HEK293 (cell line): Measurements from ENCODE around the gene PYROXD2.

Source experiments
- ELK4 ChIP-seq: IDR thresholded peaks from 2 replicates; pipeline ENCODE4 v1.6.1; 2011; ENCODE audit warnings: mild to moderate bottlenecking, low read depth, low read length, borderline replicate concordance
- FEZF1 ChIP-seq: fragments of 450-650 bp; formaldehyde crosslinking; IDR thresholded peaks from 2 replicates; pipeline ENCODE4 v1.5.1; 2016; ENCODE audit warnings: missing biosample characterization, missing genetic modification characterization
- GLIS1 ChIP-seq: fragments of 450-650 bp; formaldehyde crosslinking; IDR thresholded peaks from 2 replicates; pipeline ENCODE4 v1.5.1; 2016; ENCODE audit warnings: missing biosample characterization, missing genetic modification characterization
- GLIS2 ChIP-seq: fragments of 450-650 bp; formaldehyde crosslinking; IDR thresholded peaks from 2 replicates; pipeline ENCODE4 v1.5.1; 2016; ENCODE audit warnings: missing biosample characterization, missing genetic modification characterization
- HIC1 ChIP-seq: fragments of 450-650 bp; formaldehyde crosslinking; IDR thresholded peaks from 2 replicates; pipeline ENCODE4 v1.5.1; 2016; ENCODE audit warnings: missing biosample characterization, missing genetic modification characterization
- IKZF3 ChIP-seq: fragments of 450-650 bp; IDR thresholded peaks from 2 replicates; pipeline ENCODE4 v1.5.0; 2018; ENCODE audit warnings: missing biosample characterization, mild to moderate bottlenecking, missing genetic modification characterization, moderate library complexity
- KLF16 ChIP-seq: fragments of 450-650 bp; formaldehyde crosslinking; IDR thresholded peaks from 2 replicates; pipeline ENCODE4 v1.5.1; 2017; ENCODE audit warnings: missing biosample characterization, missing genetic modification characterization
- KLF8 ChIP-seq: fragments of 450-650 bp; formaldehyde crosslinking; IDR thresholded peaks from 2 replicates; pipeline ENCODE4 v1.5.1; 2016; ENCODE audit warnings: missing biosample characterization, missing genetic modification characterization
- PRDM4 ChIP-seq: fragments of 450-650 bp; formaldehyde crosslinking; IDR thresholded peaks from 2 replicates; pipeline ENCODE4 v1.5.1; 2017; ENCODE audit warnings: missing biosample characterization, missing genetic modification characterization
- SP3 ChIP-seq: fragments of 450-650 bp; formaldehyde crosslinking; IDR thresholded peaks from 2 replicates; pipeline ENCODE4 v1.5.1; 2016; ENCODE audit warnings: missing biosample characterization, missing genetic modification characterization
- SP7 ChIP-seq: fragments of 450-650 bp; formaldehyde crosslinking; IDR thresholded peaks from 2 replicates; pipeline ENCODE4 v1.5.1; 2016; ENCODE audit warnings: missing biosample characterization, missing genetic modification characterization
- ZBTB21 ChIP-seq: fragments of 450-650 bp; formaldehyde crosslinking; IDR thresholded peaks from 2 replicates; pipeline ENCODE4 v1.5.1; 2017; ENCODE audit warnings: missing biosample characterization, missing genetic modification characterization
- ZBTB48 ChIP-seq: fragments of 450-650 bp; formaldehyde crosslinking; IDR thresholded peaks from 2 replicates; pipeline ENCODE4 v1.5.1; 2016; ENCODE audit warnings: missing biosample characterization, missing genetic modification characterization
- ZEB2 ChIP-seq: fragments of 450-650 bp; formaldehyde crosslinking; IDR thresholded peaks from 2 replicates; pipeline ENCODE4 v1.5.1; 2016; ENCODE audit warnings: missing biosample characterization, missing genetic modification characterization
- ZFHX2 ChIP-seq: fragments of 450-650 bp; formaldehyde crosslinking; conservative IDR thresholded peaks from 2 replicates; pipeline ENCODE4 v1.5.1; 2016; ENCODE audit warnings: missing biosample characterization, missing genetic modification characterization
- ZIC2 ChIP-seq: fragments of 450-650 bp; formaldehyde crosslinking; IDR thresholded peaks from 2 replicates; pipeline ENCODE4 v1.5.1; 2016; ENCODE audit warnings: missing biosample characterization, missing genetic modification characterization
- ZNF10 ChIP-seq: fragments of 450-650 bp; formaldehyde crosslinking; IDR thresholded peaks from 2 replicates; pipeline ENCODE4 v1.5.1; 2017; ENCODE audit warnings: missing biosample characterization, missing genetic modification characterization
- ZNF114 ChIP-seq: fragments of 450-650 bp; formaldehyde crosslinking; IDR thresholded peaks from 2 replicates; pipeline ENCODE4 v1.5.0; 2017; ENCODE audit warnings: missing biosample characterization, missing genetic modification characterization
- ZNF184 ChIP-seq: fragments of 450-650 bp; IDR thresholded peaks from 2 replicates; pipeline ENCODE4 v1.5.1; 2018; ENCODE audit warnings: missing biosample characterization, mild to moderate bottlenecking, missing genetic modification characterization
- ZNF239 ChIP-seq: fragments of 450-650 bp; formaldehyde crosslinking; IDR thresholded peaks from 2 replicates; pipeline ENCODE4 v1.5.1; 2016; ENCODE audit warnings: missing biosample characterization, missing genetic modification characterization
- ZNF302 ChIP-seq: fragments of 450-650 bp; formaldehyde crosslinking; IDR thresholded peaks from 2 replicates; pipeline ENCODE4 v1.5.1; 2016; ENCODE audit warnings: missing biosample characterization, missing genetic modification characterization, low read depth
- ZNF335 ChIP-seq: fragments of 450-650 bp; formaldehyde crosslinking; conservative IDR thresholded peaks from 2 replicates; pipeline ENCODE4 v1.5.1; 2016; ENCODE audit warnings: missing biosample characterization, missing genetic modification characterization
- ZNF391 ChIP-seq: fragments of 450-650 bp; formaldehyde crosslinking; IDR thresholded peaks from 2 replicates; pipeline ENCODE4 v1.5.1; 2016; ENCODE audit warnings: low read depth, missing biosample characterization, missing genetic modification characterization, borderline replicate concordance
- ZNF394 ChIP-seq: fragments of 450-650 bp; formaldehyde crosslinking; IDR thresholded peaks from 2 replicates; pipeline ENCODE4 v1.5.1; 2016; ENCODE audit warnings: missing biosample characterization, missing genetic modification characterization, mild to moderate bottlenecking, moderate library complexity, borderline replicate concordance
- ZNF449 ChIP-seq: fragments of 450-650 bp; formaldehyde crosslinking; IDR thresholded peaks from 2 replicates; pipeline ENCODE4 v1.5.1; 2017; ENCODE audit warnings: missing biosample characterization, mild to moderate bottlenecking, missing genetic modification characterization, moderate library complexity
- ZNF513 ChIP-seq: fragments of 450-650 bp; IDR thresholded peaks from 2 replicates; pipeline ENCODE4 v1.5.1; 2018; ENCODE audit warnings: missing biosample characterization, missing genetic modification characterization
- ZNF530 ChIP-seq: fragments of 450-650 bp; formaldehyde crosslinking; IDR thresholded peaks from 2 replicates; pipeline ENCODE4 v1.5.1; 2016; ENCODE audit warnings: low read depth, missing biosample characterization, missing genetic modification characterization
- ZNF623 ChIP-seq: fragments of 450-650 bp; formaldehyde crosslinking; IDR thresholded peaks from 2 replicates; pipeline ENCODE4 v1.5.1; 2016; ENCODE audit warnings: missing biosample characterization, missing genetic modification characterization
- ZNF626 ChIP-seq: fragments of 450-650 bp; sonication (Bioruptor Pico); formaldehyde crosslinking; IDR thresholded peaks from 2 replicates; pipeline ENCODE4 v1.5.1; 2018; ENCODE audit warnings: missing biosample characterization, missing genetic modification characterization, inconsistent platforms
- ZNF837 ChIP-seq: fragments of 450-650 bp; formaldehyde crosslinking; IDR thresholded peaks from 2 replicates; pipeline ENCODE4 v1.5.1; 2016; ENCODE audit warnings: missing biosample characterization, missing genetic modification characterization
- ZNF843 ChIP-seq: fragments of 450-650 bp; formaldehyde crosslinking; IDR thresholded peaks from 2 replicates; pipeline ENCODE4 v1.5.1; 2016; ENCODE audit warnings: missing biosample characterization, missing genetic modification characterization
- ZSCAN23 ChIP-seq: fragments of 450-650 bp; formaldehyde crosslinking; IDR thresholded peaks from 2 replicates; pipeline ENCODE4 v1.5.1; 2016; ENCODE audit warnings: missing biosample characterization, missing genetic modification characterization
- ZXDB ChIP-seq: fragments of 450-650 bp; formaldehyde crosslinking; IDR thresholded peaks from 2 replicates; pipeline ENCODE4 v1.5.1; 2016; ENCODE audit warnings: missing biosample characterization, missing genetic modification characterization

Gene PYROXD2

GRCh38 chr10:98460837-98461499, 46.0 kb upstream of the PYROXD2 start (continued):
- 0 out of 2 replicates have a peak, but pooled peaks have one; percentile 14 for TF ChIP-seq ZNF623
- peak; percentile 61; the same call in 1 of the 2 replicates for TF ChIP-seq ZXDB
- peak; percentile 59 for TF ChIP-seq GLIS1
- peak; percentile 84 for TF ChIP-seq PRDM4 (tag by site-specific recombination)
- no peak for TF ChIP-seq ZNF10
- TF ChIP-seq ZBTB21 (tag by site-specific recombination), result peak; percentile 95
- 0 out of 2 replicates have a peak, but pooled peaks have one; percentile 26 for TF ChIP-seq KLF16 (tag by site-specific recombination)
- TF ChIP-seq KLF8 (tag by site-specific recombination), result peak; percentile 59; the same call in 1 of the 2 replicates
- TF ChIP-seq ZNF449 (tag by site-specific recombination), result 0 out of 2 replicates have a peak, but pooled peaks have one; percentile 64
- TF ChIP-seq ZNF513 (tag by site-specific recombination), result no peak
- peak; percentile 48; the same call in 1 of the 2 replicates for TF ChIP-seq ZFHX2 (tag by site-specific recombination)
- no peak for TF ChIP-seq ZBTB48 (tag by site-specific recombination)
- TF ChIP-seq SP3 (tag by site-specific recombination), result peak; percentile 30; the same call in 1 of the 2 replicates
- peak; percentile 98 for TF ChIP-seq ZEB2
- TF ChIP-seq ZNF530, result no peak
- no peak for TF ChIP-seq ZNF114 (tag by site-specific recombination)
- no peak for TF ChIP-seq ZNF239 (tag by site-specific recombination)
- no peak for TF ChIP-seq ZNF626 (tag by site-specific recombination)
- TF ChIP-seq ELK4, result no peak
- peak; percentile 87 for TF ChIP-seq SP7
- no peak for TF ChIP-seq ZNF391 (tag by site-specific recombination)
- TF ChIP-seq ZNF843 (tag by site-specific recombination), result peak; percentile 63; the same call in 1 of the 2 replicates
- TF ChIP-seq ZNF837 (tag by site-specific recombination), result no peak
- TF ChIP-seq ZNF302, result no peak
- TF ChIP-seq ZNF394, result peak; percentile 57
- TF ChIP-seq GLIS2 (tag by site-specific recombination), result 0 out of 2 replicates have a peak, but pooled peaks have one; percentile 10
- TF ChIP-seq HIC1 (tag by site-specific recombination), result peak; percentile 89
- 0 out of 2 replicates have a peak, but pooled peaks have one; percentile 19 for TF ChIP-seq IKZF3 (tag by site-specific recombination)
- TF ChIP-seq ZNF335 (tag by site-specific recombination), result peak; percentile 40
- TF ChIP-seq ZNF184 (tag by site-specific recombination), result peak; percentile 79
- peak; percentile 58; the same call in 1 of the 2 replicates for TF ChIP-seq ZSCAN23 (tag by site-specific recombination)
- peak; percentile 59 for TF ChIP-seq FEZF1 (tag by site-specific recombination)
- TF ChIP-seq ZIC2, result peak; percentile 30; the same call in 1 of the 2 replicates
